Activated CD8-positive, alpha-beta memory T cell treated with anti-CD3 and anti-CD28 coated beads, Interleukin-2, amount 10 ng/mL, durations not matched to agents 7 days and 5 days (primary cell): ENCODE results near the gene RYR1. TPM values are rescaled to one million over a fixed set of nuclear protein-coding genes. Genes with fewer than 3 reads are reported as not detected.
A peak's percentile ranks its signal among the peaks of the same experiment; 100 is the strongest.

ENCODE experiments used
- ATAC-seq: fragments of 150-1000 bp; cut with Tn5 transposase; one replicate; pipeline ENCODE4 v1.10.0; 2021; ENCODE audit warnings: moderate library complexity
- CTCF ChIA-PET: fragments of 350-600 bp; sonication (Branson Sonifier 250); formaldehyde crosslinking; loops from one replicate; lab custom pipeline; 2021; ENCODE audit warnings: antibody characterized with exemption; lab: Charles Lee
- DNase-seq: peaks from one replicate; pipeline ENCODE4 v3.0.0-alpha.2; 2020
- H3K27ac Mint-ChIP-seq: one replicate; pipeline ENCODE4 v1.8.0; 2021; ENCODE audit warnings: mild to moderate bottlenecking, mixed read lengths
- H3K27me3 Mint-ChIP-seq: one replicate; pipeline ENCODE4 v1.8.0; 2021; ENCODE audit warnings: mixed read lengths
- H3K36me3 Mint-ChIP-seq: one replicate; pipeline ENCODE4 v1.8.0; 2021; ENCODE audit warnings: mild to moderate bottlenecking, mixed read lengths
- H3K4me1 Mint-ChIP-seq: one replicate; pipeline ENCODE4 v1.8.0; 2021; ENCODE audit warnings: mixed read lengths
- H3K4me3 Mint-ChIP-seq: one replicate; pipeline ENCODE4 v1.8.0; 2021; ENCODE audit warnings: mild to moderate bottlenecking, moderate library complexity, mixed read lengths
- H3K9me3 Mint-ChIP-seq: one replicate; pipeline ENCODE4 v1.8.0; 2022; ENCODE audit warnings: low read depth, mixed read lengths
- total RNA-seq, 2 experiments: library from RNA; stranded (reverse); gene quantifications; one replicate each; pipeline ENCODE4 v1.2.3, GENCODE V29; 2021

RYR1 gene
- total RNA-seq = 1 to 10 TPM; 1.5 to 1.6 TPM

GRCh38 chr19:38433268-38433733 lies at the start of gene RYR1:
TSS of gene RYR1 (plus strand) at chr19:38433691. CDS start at chr19:38433830, 139 bp downstream.
- H3K27me3 Mint-ChIP-seq = peaks cover 24% of the 10 kb centered on the region
- H3K9me3 Mint-ChIP-seq = no peaks in the 10 kb centered on the region
- ATAC-seq = peak; percentile 90
- peaks cover 11% of the 10 kb centered on the region for H3K4me1 Mint-ChIP-seq
- no peaks in the 10 kb centered on the region for H3K36me3 Mint-ChIP-seq
- no peak within 1 kb of the TSS for H3K4me3 Mint-ChIP-seq
- DNase-seq = peak; percentile 67
- no peak within 1 kb of the TSS for H3K27ac Mint-ChIP-seq
- CTCF ChIA-PET = no interaction called here

DNA sequence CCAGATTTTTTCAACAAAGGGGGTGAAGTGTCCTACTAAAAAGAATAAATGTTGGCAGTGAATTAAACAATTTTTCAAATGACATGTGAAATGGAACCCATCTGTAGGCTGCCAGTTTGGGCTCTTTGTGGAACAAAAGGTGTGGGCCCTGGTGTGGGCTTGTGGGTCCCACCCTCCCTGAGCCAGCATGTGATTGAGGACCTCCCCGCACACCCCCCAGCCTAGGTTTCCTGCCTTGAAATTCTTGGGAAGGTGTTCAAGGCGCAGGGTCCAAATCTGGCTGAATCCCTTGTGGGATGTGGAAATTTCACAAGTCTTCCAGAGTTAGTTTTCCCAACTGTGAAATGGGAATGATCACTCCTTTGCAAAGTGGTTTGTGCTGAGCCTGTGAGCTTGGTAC lies 49.7 kb upstream of the RYR1 start:
- CTCF ChIA-PET = interaction anchor here (1.1 to 2.8 kb wide), 2 partner anchors 12 to 20 kb away, joined by 3 to 11 read pairs; no protein-coding TSS in a partner anchor
- peaks cover 30% of the 10 kb centered on the region for H3K36me3 Mint-ChIP-seq
- H3K27me3 Mint-ChIP-seq = peaks cover 10% of the 10 kb centered on the region
- H3K4me3 Mint-ChIP-seq = no peak overlapping the region
- H3K9me3 Mint-ChIP-seq = no peaks in the 10 kb centered on the region
- peaks cover 11% of the 10 kb centered on the region for H3K4me1 Mint-ChIP-seq
- ATAC-seq = no peak
- no peak for DNase-seq
- H3K27ac Mint-ChIP-seq = no peak overlapping the region

GRCh38 chr19:38384209-38385027 lies 49.1 kb upstream of the RYR1 start:
- H3K4me1 Mint-ChIP-seq = peaks cover 12% of the 10 kb centered on the region
- peaks cover 12% of the 10 kb centered on the region for H3K27me3 Mint-ChIP-seq
- no peak for ATAC-seq
- no peak overlapping the region for H3K4me3 Mint-ChIP-seq
- CTCF ChIA-PET = interaction anchor here (1.1 to 2.8 kb wide), 2 partner anchors 11 to 19 kb away, joined by 3 to 11 read pairs; no protein-coding TSS in a partner anchor
- H3K27ac Mint-ChIP-seq = no peak overlapping the region
- H3K9me3 Mint-ChIP-seq = no peaks in the 10 kb centered on the region
- H3K36me3 Mint-ChIP-seq = peaks cover 30% of the 10 kb centered on the region
- DNase-seq = no peak

- H3K4me3 Mint-ChIP-seq = no peak overlapping the region
- H3K27ac Mint-ChIP-seq = no peak overlapping the region
- DNase-seq (no peak), ATAC-seq (no peak)
- CTCF ChIA-PET = interaction anchor here (1.1 to 2.8 kb wide), 2 partner anchors 10 to 19 kb away, joined by 3 to 11 read pairs; no protein-coding TSS in a partner anchor
- H3K9me3 Mint-ChIP-seq = no peaks in the 10 kb centered on the region
- peaks cover 16% of the 10 kb centered on the region for H3K4me1 Mint-ChIP-seq
- peaks cover 27% of the 10 kb centered on the region for H3K36me3 Mint-ChIP-seq
- peaks cover 18% of the 10 kb centered on the region for H3K27me3 Mint-ChIP-seq
Observed at GRCh38 chr19:38385057-38385803, 48.3 kb upstream of the RYR1 start.

GRCh38 chr19:38385804-38386257 lies 47.7 kb upstream of the RYR1 start:
- ATAC-seq (no peak), DNase-seq (no peak)
- Mint-ChIP-seq H3K36me3 (peaks cover 26% of the 10 kb centered on the region), H3K9me3 (no peaks in the 10 kb centered on the region), H3K27me3 (peaks cover 20% of the 10 kb centered on the region), H3K27ac (no peak overlapping the region), H3K4me3 (no peak overlapping the region), H3K4me1 (peaks cover 16% of the 10 kb centered on the region)
- CTCF ChIA-PET = interaction anchor here (0.5 to 2.8 kb wide), 2 partner anchors 10 to 212 kb away, joined by 3 to 11 read pairs; no protein-coding TSS in a partner anchor

DNA sequence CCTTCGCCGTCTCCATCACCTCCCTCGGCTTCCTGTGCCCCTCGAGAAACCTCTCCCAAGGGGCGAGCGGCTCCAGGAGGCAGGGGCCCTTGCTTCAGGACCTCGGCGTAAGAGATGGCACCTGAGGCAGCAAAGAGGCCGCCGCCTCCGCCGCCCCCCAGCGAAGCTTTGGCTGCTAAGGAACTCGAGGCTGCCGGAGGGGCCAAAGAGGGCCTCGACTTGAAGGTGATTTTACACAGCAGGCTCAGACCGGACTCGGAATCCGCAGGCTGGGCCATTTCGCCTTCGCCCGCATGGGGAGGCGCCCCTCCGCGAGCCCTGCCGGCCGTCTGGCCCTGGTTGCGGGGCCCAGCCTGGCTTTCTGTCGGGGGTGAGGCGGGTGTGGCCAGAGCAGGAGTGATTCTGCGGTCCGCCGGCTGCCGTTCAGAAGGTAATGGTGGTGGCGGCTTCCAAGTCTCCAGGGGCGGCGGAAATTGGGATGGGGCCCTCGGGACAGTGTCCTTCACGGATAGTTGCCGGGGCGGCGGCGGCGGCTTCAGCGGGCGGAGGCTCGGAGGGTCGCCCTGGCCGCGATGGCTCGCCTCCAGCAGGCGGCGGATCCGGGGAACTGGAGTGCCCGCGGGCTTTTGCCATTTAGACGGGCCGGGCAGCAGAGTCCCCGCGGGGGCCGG lies 47.1 kb upstream of the RYR1 start:
- CTCF ChIA-PET = interaction anchor here (0.5 to 2.8 kb wide), 3 partner anchors 9 to 213 kb away, joined by 3 to 14 read pairs (median 11); partner anchors contain the start of gene FAM98C
- no peak overlapping the region for H3K4me3 Mint-ChIP-seq
- no peak overlapping the region for H3K27ac Mint-ChIP-seq
- peaks cover 21% of the 10 kb centered on the region for H3K36me3 Mint-ChIP-seq
- H3K4me1 Mint-ChIP-seq = peaks cover 16% of the 10 kb centered on the region
- DNase-seq (no peak), ATAC-seq (no peak)
- H3K27me3 Mint-ChIP-seq = peaks cover 26% of the 10 kb centered on the region
- H3K9me3 Mint-ChIP-seq = no peaks in the 10 kb centered on the region

DNA sequence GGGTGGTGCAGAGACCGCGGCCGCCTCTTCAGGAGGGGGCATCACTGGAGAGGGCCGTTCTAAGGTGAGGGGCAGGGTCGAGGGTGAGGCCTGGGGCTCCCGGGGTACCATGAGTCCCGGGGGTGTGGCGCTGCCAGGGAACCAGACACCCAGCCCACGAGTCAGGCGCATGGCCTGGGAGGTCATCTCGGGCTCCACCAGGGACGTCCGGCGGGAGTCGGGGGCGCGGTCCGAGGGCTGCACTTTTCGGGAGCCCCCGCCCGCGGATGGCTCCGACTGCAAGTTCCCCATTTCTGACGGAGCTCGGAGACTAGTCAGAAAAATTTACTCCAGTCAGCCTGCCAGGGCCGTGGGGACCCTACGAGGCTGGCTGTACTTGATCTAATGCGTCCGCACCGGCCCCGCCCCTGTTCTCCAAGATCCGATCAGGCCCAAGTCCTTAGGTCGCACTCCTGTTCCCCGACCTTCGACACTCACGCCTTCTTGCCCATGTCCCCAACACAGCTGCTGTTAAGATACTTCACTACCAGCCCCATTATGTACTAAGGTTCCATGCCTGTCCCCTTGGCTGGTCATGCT lies 46.4 kb upstream of the RYR1 start:
- Mint-ChIP-seq H3K4me3 (peak overlapping the region; percentile 70), H3K9me3 (no peaks in the 10 kb centered on the region), H3K36me3 (peaks cover 15% of the 10 kb centered on the region), H3K27me3 (peaks cover 33% of the 10 kb centered on the region), H3K4me1 (peaks cover 16% of the 10 kb centered on the region), H3K27ac (no peak overlapping the region)
- DNase-seq = no peak
- CTCF ChIA-PET = interaction anchor here (0.9 to 2.3 kb wide), 6 partner anchors 9 to 248 kb away, joined by 3 to 17 read pairs (median 7); partner anchors contain the start of genes FAM98C and PSMD8
- no peak for ATAC-seq

DNA sequence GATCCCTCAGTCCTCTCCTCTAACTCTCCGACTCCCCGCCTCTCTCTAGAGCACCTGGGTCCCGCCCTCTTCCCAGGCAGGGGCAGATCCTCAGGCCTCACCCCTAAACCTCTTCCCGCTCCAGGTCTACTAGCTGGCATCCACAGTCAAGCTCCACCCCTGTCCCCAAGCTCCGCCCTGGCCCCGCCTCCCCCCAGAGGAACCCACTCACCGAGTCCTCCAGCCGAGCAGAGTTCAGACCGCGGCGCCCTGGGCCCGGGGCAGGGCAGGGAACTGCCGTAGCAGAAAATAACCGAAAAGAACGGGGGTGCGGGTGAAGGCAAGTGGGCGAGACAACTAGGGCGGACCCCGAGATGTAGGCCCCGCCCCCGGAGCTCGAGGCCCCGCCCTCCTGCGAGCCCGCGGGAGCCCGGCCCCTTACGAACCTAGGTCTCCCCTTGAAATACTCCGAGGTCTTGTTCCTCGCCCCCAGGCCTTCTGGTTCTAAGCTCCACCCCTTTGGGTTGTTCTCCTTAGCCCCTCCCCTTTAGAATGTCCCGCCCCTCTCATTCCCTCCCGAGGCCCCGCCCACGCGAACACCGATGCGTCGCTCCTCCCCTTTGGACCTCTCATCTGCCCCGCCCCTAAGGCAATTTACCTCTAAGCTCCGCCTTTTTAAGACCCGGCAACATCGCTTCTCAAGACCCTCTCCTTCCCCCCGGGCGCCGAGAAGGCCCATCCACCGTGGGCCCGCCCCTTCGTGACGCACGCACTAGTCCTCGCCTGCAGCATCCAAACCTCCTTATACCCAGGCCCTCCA lies 45.7 kb upstream of the RYR1 start, which contains the start of gene GGN:
GGN (minus strand) TSS at position 485 of the 799 bp plus-strand sequence. CDS start 773 bp downstream, outside the sequence.
- H3K4me1 Mint-ChIP-seq = peaks cover 16% of the 10 kb centered on the region
- ATAC-seq (peak; percentile 77), DNase-seq (peak; percentile 84)
- H3K9me3 Mint-ChIP-seq = no peaks in the 10 kb centered on the region
- peaks cover 11% of the 10 kb centered on the region for H3K36me3 Mint-ChIP-seq
- CTCF ChIA-PET = interaction anchor here (0.6 to 2.3 kb wide), 8 partner anchors 10 to 543 kb away, joined by 3 to 17 read pairs (median 4); partner anchors contain the start of genes FAM98C, MRPS12, PSMD8 and SARS2
- H3K27ac Mint-ChIP-seq = peak within 1 kb of the TSS; percentile 44
- H3K4me3 Mint-ChIP-seq = peak within 1 kb of the TSS; percentile 70
- peaks cover 37% of the 10 kb centered on the region for H3K27me3 Mint-ChIP-seq

DNA sequence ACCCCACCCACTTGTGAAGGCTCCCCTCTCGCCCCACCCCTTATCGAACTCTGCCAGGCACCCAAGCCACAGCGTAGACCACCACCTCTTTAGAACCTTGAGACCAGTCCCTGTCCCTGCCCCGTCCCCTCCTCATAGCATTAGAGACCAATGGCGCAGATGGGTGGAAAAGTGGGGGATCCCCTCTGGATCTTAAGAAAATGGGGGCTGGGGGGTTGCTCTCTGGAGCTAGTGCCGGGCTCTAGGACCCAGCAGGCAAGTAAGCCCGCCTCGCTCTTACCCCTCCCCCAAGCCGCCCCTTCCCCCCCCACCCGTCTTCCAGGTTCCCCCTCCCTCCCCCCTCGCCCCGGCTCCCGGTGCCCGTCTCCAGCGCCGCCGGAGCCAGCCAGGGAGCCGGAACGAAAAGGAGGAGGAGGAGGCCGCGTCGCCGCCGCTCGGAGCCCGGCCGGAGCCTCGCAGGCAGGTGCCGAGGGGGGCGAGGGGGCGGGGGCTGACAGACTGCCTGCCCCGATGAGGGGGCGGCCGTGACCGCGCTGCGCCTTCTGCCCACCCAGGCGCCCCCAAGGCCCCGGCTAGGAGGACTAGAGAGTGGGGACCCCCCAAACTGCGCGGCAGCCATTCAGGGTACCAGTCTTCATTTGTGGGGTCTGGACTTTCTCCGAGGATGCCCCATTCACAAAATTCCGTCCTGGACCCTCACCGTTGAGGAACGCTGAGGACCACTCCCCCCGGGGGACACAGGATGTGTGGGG lies 45.0 kb upstream of the RYR1 start, which contains the start of gene SPRED3:
SPRED3 (plus strand) TSS at position 349 of the 752 bp plus-strand sequence. CDS start 1,606 bp downstream, outside the sequence.
- Mint-ChIP-seq H3K27ac (peak within 1 kb of the TSS; percentile 44), H3K4me3 (peak within 1 kb of the TSS; percentile 70), H3K4me1 (peaks cover 16% of the 10 kb centered on the region), H3K27me3 (peaks cover 41% of the 10 kb centered on the region), H3K9me3 (no peaks in the 10 kb centered on the region), H3K36me3 (peaks cover 4% of the 10 kb centered on the region)
- DNase-seq (no peak), ATAC-seq (no peak)
- CTCF ChIA-PET = interaction anchor here (0.6 to 2.3 kb wide), 7 partner anchors 14 to 542 kb away, joined by 3 to 17 read pairs (median 3); partner anchors contain the start of genes FAM98C, MRPS12, PSMD8 and SARS2

- H3K9me3 Mint-ChIP-seq = no peaks in the 10 kb centered on the region
- peaks cover 49% of the 10 kb centered on the region for H3K27me3 Mint-ChIP-seq
- no peak overlapping the region for H3K4me3 Mint-ChIP-seq
- DNase-seq (no peak), ATAC-seq (no peak)
- peaks cover 3% of the 10 kb centered on the region for H3K36me3 Mint-ChIP-seq
- CTCF ChIA-PET = interaction anchor here (1.0 to 2.1 kb wide), 2 partner anchors 14 to 15 kb away, joined by 3 to 11 read pairs; partner anchors contain the start of genes FAM98C and PSMD8
- H3K27ac Mint-ChIP-seq = no peak overlapping the region
- peaks cover 19% of the 10 kb centered on the region for H3K4me1 Mint-ChIP-seq
Observed at GRCh38 chr19:38389101-38389925, 44.2 kb upstream of the RYR1 start.
